Activated CD4-positive, alpha-beta T cell treated with anti-CD3 and anti-CD28 coated beads for 4 hours (primary cell): ENCODE measurements around the gene DLG5.

Experiments used
- DNase-seq, 2 donors: peaks; one replicate each; pipeline ENCODE4 v3.0.0-alpha.2; 2020

The DLG5 gene

GRCh38 chr10:77756319-77757232, 170.0 kb downstream of the DLG5 start:
- no peak for DNase-seq

DNA sequence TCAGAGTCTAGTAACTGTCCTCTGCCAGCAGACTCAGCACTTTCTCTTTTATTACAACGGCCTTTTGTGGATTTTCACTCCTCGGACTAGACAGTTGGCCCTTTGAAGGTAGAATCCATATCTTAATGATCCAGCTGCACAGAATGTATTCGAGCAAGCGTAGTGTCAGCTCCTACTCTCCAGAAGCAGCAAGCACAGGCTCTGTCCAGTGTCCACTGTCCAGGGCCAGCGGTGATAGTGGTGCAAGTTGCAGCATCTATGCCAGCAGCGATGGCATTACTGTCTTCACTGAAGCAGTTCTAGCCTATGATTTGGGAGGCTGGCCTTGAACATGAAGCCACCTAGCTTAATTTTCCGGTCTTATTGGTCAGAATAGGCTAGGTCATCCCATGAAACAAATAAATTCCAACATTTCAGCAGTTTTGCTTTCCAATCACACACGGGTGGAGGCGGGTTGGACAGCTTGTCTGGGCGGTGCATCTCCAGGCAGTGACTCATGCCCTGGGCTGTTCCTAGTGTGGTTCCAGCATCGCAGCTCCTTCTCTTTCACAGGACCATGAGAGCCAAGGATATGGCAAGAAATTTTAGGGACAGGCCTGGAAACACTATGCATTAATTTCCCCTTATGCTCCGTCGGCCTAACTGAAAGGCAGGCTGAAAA, 180.4 kb downstream of the DLG5 start:
- DNase-seq, result no peak

DNA sequence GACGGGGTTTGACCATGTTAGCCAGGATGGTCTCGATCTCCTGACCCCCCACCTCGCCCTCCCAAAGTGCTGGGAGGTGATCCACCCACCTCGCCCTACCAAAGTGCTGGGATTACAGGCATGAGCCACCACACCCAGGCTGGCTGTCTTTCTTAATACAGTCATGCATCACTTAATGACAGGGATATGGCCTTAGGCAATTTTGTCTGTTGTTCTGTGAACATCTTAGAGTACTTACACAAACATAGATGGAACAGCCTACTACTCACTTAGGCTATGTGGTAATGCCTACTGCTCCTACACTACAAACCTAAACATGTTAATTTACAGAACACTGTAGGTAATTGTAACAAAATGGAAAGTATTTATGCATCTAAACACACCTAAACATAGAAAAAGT, 182.3 kb downstream of the DLG5 start:
- DNase-seq, result no peak

- DNase-seq, result no peak
Measured at GRCh38 chr10:77742172-77742571, 184.4 kb downstream of the DLG5 start.

DNA sequence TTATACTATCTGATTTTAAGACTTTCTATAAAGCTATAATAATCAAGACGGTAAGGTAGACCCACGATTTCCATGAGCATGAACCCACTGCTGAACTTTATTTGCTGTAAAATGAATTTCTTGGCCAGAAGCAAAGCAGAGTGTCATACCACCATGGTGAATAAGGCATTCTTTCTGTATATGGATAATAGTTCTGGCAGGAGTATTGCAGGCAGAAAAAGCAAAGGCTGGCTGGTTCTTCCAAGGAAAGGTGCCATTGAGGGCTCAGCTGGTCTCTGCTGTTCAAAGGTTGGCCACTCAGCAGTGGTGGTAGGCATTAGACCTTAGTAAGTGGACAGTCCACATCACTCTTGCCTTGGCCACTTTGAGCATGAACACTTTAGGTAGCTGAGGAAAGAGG, 184.8 kb downstream of the DLG5 start:
- DNase-seq, result no peak
